ENCODE measurements around the gene ERP44.

Gene ERP44

DNA sequence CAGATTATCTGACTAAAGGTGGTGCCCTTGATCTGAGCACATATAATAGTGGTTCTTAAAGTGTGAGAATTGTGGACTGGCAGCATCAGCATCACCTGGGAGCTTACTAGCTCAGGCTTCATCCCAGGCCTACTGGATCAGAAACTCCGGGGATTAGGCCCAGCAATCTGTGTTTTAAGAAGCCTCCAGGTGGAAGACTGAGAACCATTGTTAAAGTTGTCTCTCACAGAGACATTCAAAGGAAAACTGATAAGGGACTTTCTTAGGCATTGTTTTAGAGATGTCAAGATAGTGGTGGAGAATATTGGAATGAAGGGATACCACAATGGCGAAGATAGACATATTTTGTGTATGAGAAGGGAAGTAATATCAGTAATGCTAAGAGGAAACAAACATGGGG lies 132.8 kb downstream of the ERP44 start:
- no peak for DNase-seq (ENCODE audit: low spot score)
- TF ChIP-seq, protein P1, sequence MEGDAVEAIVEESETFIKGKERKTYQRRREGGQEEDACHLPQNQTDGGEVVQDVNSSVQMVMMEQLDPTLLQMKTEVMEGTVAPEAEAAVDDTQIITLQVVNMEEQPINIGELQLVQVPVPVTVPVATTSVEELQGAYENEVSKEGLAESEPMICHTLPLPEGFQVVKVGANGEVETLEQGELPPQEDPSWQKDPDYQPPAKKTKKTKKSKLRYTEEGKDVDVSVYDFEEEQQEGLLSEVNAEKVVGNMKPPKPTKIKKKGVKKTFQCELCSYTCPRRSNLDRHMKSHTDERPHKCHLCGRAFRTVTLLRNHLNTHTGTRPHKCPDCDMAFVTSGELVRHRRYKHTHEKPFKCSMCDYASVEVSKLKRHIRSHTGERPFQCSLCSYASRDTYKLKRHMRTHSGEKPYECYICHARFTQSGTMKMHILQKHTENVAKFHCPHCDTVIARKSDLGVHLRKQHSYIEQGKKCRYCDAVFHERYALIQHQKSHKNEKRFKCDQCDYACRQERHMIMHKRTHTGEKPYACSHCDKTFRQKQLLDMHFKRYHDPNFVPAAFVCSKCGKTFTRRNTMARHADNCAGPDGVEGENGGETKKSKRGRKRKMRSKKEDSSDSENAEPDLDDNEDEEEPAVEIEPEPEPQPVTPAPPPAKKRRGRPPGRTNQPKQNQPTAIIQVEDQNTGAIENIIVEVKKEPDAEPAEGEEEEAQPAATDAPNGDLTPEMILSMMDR (IDR thresholded peaks at IDR 0.05; ENCODE audit: borderline replicate concordance, control extremely low read depth, extremely low read depth, insufficient read depth, missing control alignments), result no peak
- in situ Hi-C loops (cut with MboI; ENCODE audit: low sequenced_read_pairs, unreplicated experiment), result no loop called here

DNA sequence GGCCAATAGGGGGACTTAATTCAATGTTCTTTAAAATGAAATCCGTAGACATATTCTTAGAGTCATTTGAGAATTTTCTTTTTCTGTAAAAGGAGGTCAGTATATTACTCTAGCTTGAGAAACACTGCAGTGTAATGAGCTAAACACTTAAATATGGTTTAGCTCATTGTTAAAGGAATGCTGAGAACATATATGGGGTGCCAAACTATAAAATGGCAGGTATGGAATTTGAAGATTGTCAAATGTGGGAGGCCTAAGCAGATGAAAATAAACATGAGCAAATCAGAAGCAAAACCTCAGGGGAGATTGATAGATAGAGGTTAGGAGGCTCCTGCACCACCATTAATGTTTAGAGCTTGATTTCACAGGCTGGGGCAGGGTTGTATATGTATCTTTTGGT lies 134.5 kb downstream of the ERP44 start:
- no peak for DNase-seq (ENCODE audit: low spot score)
- in situ Hi-C loops (cut with MboI; ENCODE audit: low sequenced_read_pairs, unreplicated experiment), result no loop called here
- TF ChIP-seq, protein P1 (IDR thresholded peaks at IDR 0.05; ENCODE audit: borderline replicate concordance, control extremely low read depth, extremely low read depth, insufficient read depth, missing control alignments), result no peak

DNA sequence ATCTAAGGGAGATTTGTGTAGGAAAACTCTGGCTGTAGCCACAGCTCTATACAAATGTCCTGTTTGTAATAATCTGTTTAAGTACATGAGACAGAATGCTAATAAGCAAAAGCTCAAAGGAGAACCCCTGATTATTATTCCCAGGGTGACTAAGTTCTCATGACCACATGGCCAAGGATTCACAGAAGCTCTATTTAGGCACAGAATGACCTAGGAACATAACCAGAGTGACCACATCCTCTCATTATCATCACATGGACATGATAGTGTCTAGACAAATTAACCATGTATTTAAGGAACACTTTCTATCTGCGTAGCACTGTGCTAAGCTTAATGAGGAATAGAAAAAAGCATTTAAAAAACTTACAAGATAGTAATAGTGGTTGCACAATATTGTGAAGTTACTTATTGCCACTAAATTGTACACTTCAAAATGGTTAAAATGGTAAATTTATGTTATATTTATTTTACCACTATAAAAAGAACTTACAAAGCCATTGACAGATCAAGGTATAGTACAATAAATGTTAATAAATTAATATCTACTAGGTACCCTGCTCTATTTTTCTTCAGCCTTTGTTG lies 136.0 kb downstream of the ERP44 start:
- in situ Hi-C loops (cut with MboI; ENCODE audit: low sequenced_read_pairs, unreplicated experiment), result no loop called here
- TF ChIP-seq, protein P1 (IDR thresholded peaks at IDR 0.05; ENCODE audit: borderline replicate concordance, control extremely low read depth, extremely low read depth, insufficient read depth, missing control alignments), result no peak
- no peak for DNase-seq (ENCODE audit: low spot score)

DNA sequence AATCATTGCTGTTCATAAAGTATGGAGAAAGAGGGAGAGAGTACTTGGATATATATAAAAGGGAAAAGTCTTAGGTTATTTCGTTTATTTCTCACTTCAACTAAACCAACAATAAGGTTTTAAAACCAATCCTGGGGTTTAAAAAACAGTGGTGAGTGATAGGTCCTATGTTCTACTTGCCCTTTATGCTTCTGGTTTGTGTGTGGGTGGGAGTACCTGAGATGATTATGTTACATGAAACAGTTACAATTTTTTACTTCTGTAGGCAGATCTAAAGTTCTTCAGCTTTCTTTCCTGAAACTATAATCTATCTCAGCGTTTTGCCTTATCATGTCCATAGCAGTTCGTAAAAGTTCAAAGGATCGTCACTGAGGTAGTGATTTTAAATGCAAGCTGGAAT lies 143.2 kb downstream of the ERP44 start:
- TF ChIP-seq, protein P1 (IDR thresholded peaks at IDR 0.05; ENCODE audit: borderline replicate concordance, control extremely low read depth, extremely low read depth, insufficient read depth, missing control alignments), result no peak
- in situ Hi-C loops (cut with MboI; ENCODE audit: low sequenced_read_pairs, unreplicated experiment), result no loop called here
- peak; percentile 9 for DNase-seq (ENCODE audit: low spot score)

DNA sequence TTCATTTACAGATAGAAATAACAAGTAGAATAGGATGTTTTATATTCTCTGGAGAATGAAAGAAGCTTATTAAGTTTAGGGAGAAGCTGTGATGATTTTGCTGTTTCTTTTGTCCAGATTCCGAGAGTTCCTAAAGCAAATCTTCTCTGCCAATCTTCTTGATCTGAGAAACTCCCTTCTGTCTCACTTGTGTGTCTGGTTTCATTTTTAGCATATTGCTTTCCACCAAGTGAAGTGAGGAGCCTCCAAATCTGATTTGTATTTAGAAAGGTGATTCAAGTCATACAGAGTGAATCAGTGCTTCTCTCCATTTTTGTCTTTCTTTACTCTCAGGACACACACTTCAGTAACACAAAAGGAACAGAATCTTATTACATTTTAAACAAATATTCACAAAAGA lies 144.0 kb downstream of the ERP44 start:
- DNase-seq (ENCODE audit: low spot score), result peak; percentile 28
- in situ Hi-C loops (cut with MboI; ENCODE audit: low sequenced_read_pairs, unreplicated experiment), result no loop called here
- TF ChIP-seq, protein P1 (IDR thresholded peaks at IDR 0.05; ENCODE audit: borderline replicate concordance, control extremely low read depth, extremely low read depth, insufficient read depth, missing control alignments), result no peak

GRCh38 chr9:99953861-99954507 lies 144.8 kb downstream of the ERP44 start:
- DNase-seq (ENCODE audit: low spot score), result no peak
- in situ Hi-C loops (cut with MboI; ENCODE audit: low sequenced_read_pairs, unreplicated experiment), result no loop called here
- TF ChIP-seq, protein P1 (IDR thresholded peaks at IDR 0.05; ENCODE audit: borderline replicate concordance, control extremely low read depth, extremely low read depth, insufficient read depth, missing control alignments), result no peak
